Endothelial cell of umbilical vein (primary cell): Measurements from ENCODE around the gene TUBG1. TPM values are rescaled to one million over a fixed set of nuclear protein-coding genes. Genes with fewer than 3 reads are reported as not detected.

Experiments
- BruUV-seq: library from RNA; stranded (reverse); fragments of 400-500 nt; replicated peaks from 2 replicates; lab custom pipeline; 2021; lab: Mats Ljungman, UMichigan
- CTCF ChIA-PET: fragments of 300-600, 350-600 bp; sonication (Branson Sonifier 250); formaldehyde crosslinking; loops from one replicate; lab custom pipeline; 2021; ENCODE audit warnings: antibody characterized with exemption, inconsistent platforms; lab: Charles Lee
- POLR2A ChIA-PET: fragments of 300-600, 350-600 bp; sonication (Branson Sonifier 250); formaldehyde crosslinking; loops from one replicate; lab custom pipeline; 2021; ENCODE audit warnings: antibody characterized with exemption, inconsistent platforms; lab: Charles Lee
- DNase-seq: peaks from one replicate; pipeline ENCODE4 v3.0.0-alpha.2; 2011; ENCODE audit warnings: low read depth, low spot score
- FAIRE-seq: peaks from 2 replicates; lab custom pipeline; 2011; peaks lifted over from hg19 to GRCh38; lab: Jason Lieb, UNC
- H2AFZ ChIP-seq: 2 replicates; pipeline ENCODE4 v1.6.0; 2012; ENCODE audit warnings: low read depth, low read length, control low read depth, inconsistent platforms
- H3K27ac ChIP-seq: 2 replicates; pipeline ENCODE4 v1.5.1; 2011; ENCODE audit warnings: low read depth, mild to moderate bottlenecking, control low read depth, low read length, moderate library complexity; ENCODE audit not compliant: insufficient read depth
- H3K27me3 ChIP-seq, 2 experiments: 2 replicates each; pipeline versions ENCODE4 v1.6.0 to v1.6.1; 2011; ENCODE audit warnings: low read length in 2 of 2, mixed read lengths in 1 of 2; ENCODE audit not compliant: control insufficient read depth in 2 of 2, insufficient read depth in 2 of 2
- H3K36me3 ChIP-seq, 2 experiments: 2 replicates in 1 of 2; 3 replicates in 1 of 2; pipeline ENCODE4 v1.5.1; 2011; ENCODE audit warnings: low read length in 2 of 2, mild to moderate bottlenecking in 1 of 2, moderate library complexity in 1 of 2; ENCODE audit not compliant: control insufficient read depth in 2 of 2, insufficient read depth in 2 of 2; ENCODE audit errors: extremely low read depth in 1 of 2
- H3K4me1 ChIP-seq: 3 replicates; pipeline ENCODE4 v1.5.1; 2011; ENCODE audit warnings: mild to moderate bottlenecking, low read length; ENCODE audit not compliant: control insufficient read depth, insufficient read depth; ENCODE audit errors: extremely low read depth
- H3K4me2 ChIP-seq: 2 replicates; pipeline ENCODE4 v1.6.1; 2011; ENCODE audit warnings: low read length, control low read depth, mixed read lengths; ENCODE audit not compliant: insufficient read depth
- H3K4me3 ChIP-seq, 3 experiments: fragments of 200-600 bp in 1 of 3; sonication (generic), shearing (Covaris generic) in 1 of 3; replicated peaks in 1 of 3; 2 replicates each; pipeline ENCODE4 v1.5.1; 2011 to 2016; ENCODE audit warnings: control low read depth in 3 of 3, low read length in 3 of 3, mild to moderate bottlenecking in 2 of 3, inconsistent platforms in 1 of 3, low read depth in 1 of 3, moderate library complexity in 1 of 3; ENCODE audit not compliant: insufficient read depth in 1 of 3
- H3K79me2 ChIP-seq: 2 replicates; pipeline ENCODE4 v1.6.0; 2012; ENCODE audit warnings: low read length, inconsistent platforms; ENCODE audit not compliant: control insufficient read depth, insufficient read depth
- H3K9ac ChIP-seq: replicated peaks from 2 replicates; pipeline ENCODE3; 2011; ENCODE audit warnings: low read length, control low read depth; ENCODE audit not compliant: insufficient read depth; ENCODE audit errors: extremely low read depth
- H3K9me1 ChIP-seq: replicated peaks from 3 replicates; pipeline ENCODE4 v1.6.0; 2011; ENCODE audit warnings: mild to moderate bottlenecking, low read length; ENCODE audit not compliant: control insufficient read depth, insufficient read depth; ENCODE audit errors: extremely low read depth
- H3K9me3 ChIP-seq: replicated peaks from 2 replicates; pipeline ENCODE4 v1.5.1; 2012; ENCODE audit warnings: low read length, inconsistent platforms; ENCODE audit not compliant: control insufficient read depth, insufficient read depth
- H4K20me1 ChIP-seq: replicated peaks from 2 replicates; pipeline ENCODE3; 2011; ENCODE audit warnings: mild to moderate bottlenecking, low read length; ENCODE audit not compliant: control insufficient read depth, insufficient read depth; ENCODE audit errors: extremely low read depth
- EZH2 ChIP-seq: IDR thresholded peaks from 2 replicates; pipeline ENCODE4 v1.6.1; 2012; ENCODE audit warnings: borderline replicate concordance, low read depth, mild to moderate bottlenecking, moderate library complexity, low read length, inconsistent platforms; ENCODE audit not compliant: severe bottlenecking
- FOS ChIP-seq: IDR thresholded peaks from 2 replicates; pipeline ENCODE4 v1.6.1; 2011; ENCODE audit warnings: mild to moderate bottlenecking, low read length, moderate library complexity, borderline replicate concordance; ENCODE audit not compliant: insufficient read depth
- JUN ChIP-seq: IDR thresholded peaks from 2 replicates; pipeline ENCODE4 v1.6.1; 2011; ENCODE audit warnings: borderline replicate concordance, low read depth; ENCODE audit not compliant: insufficient read length, insufficient read depth
- MYC ChIP-seq: IDR thresholded peaks from one replicate; pipeline ENCODE4 v1.6.1; 2011; ENCODE audit warnings: mild to moderate bottlenecking, low read depth, low read length
- POLR2A ChIP-seq: IDR thresholded peaks from 2 replicates; pipeline ENCODE4 v1.6.1; 2012; ENCODE audit warnings: low read depth, mild to moderate bottlenecking, control low read depth, low read length
- POLR2AphosphoS5 ChIP-seq: IDR thresholded peaks from 2 replicates; pipeline ENCODE4 v1.6.1; 2012; ENCODE audit warnings: low read depth, mild to moderate bottlenecking, control low read depth, low read length, moderate library complexity; ENCODE audit not compliant: insufficient read depth
- dilution Hi-C: fragments of 300-500 bp; cut with MboI; formaldehyde crosslinking; loops from one replicate; pipeline ENCODE4 v1.15.0; 2019; ENCODE audit warnings: low sequenced_read_pairs; ENCODE audit not compliant: extremely low pct_ligation_motif_present
- intact Hi-C: fragments of 100-400 bp; cut with micrococcal nuclease; formaldehyde crosslinking; loops from one replicate; pipeline ENCODE4 v1.10.0; 2022
- polyA plus RNA-seq, 4 experiments: library from polyadenylated mRNA; depleted of rRNA in 3 of 4; stranded (reverse) in 3 of 4; unstranded in 1 of 4; fragments of >200 nt; gene quantifications; 2 replicates each; pipeline versions ENCODE4 v1.2.1 to v1.2.3, GENCODE V29; 2011 to 2012; ENCODE audit warnings: missing spikeins in 1 of 4
- total RNA-seq: library from RNA; stranded (reverse); gene quantifications from 2 replicates; pipeline ENCODE4 v1.2.3, GENCODE V29; 2021
- TF ChIP-seq, protein P1 (sequence below): IDR thresholded peaks from 2 replicates; pipeline ENCODE4 v1.6.1; 2011; ENCODE audit not compliant: insufficient read depth, insufficient read length

The TUBG1 gene
- total and polyA plus RNA-seq, 2 donors (not counting 3 experiments of a cell fraction or from before 2014, with no cell fraction given): 102 to 132 TPM

GRCh38 chr17:42617956-42618431 is 8.5 kb downstream of the TUBG1 start:
- CTCF ChIA-PET: interaction anchor here (1.2 to 3.5 kb wide), 7 partner anchors 8 to 62 kb away, joined by 3 to 14 read pairs (median 5); partner anchors contain the start of genes PLEKHH3, RETREG3, TUBG1 and TUBG2
- dilution Hi-C loops (no loop called here), intact Hi-C loops (no loop called here)
- no peak overlapping the region for H3K4me3 ChIP-seq
- no peaks in the 10 kb centered on the region for H3K9me1 ChIP-seq
- no peak overlapping the region for H2AFZ ChIP-seq
- DNase-seq (no peak), FAIRE-seq (no peak)
- no peaks in the 10 kb centered on the region for H3K27me3 ChIP-seq
- TF ChIP-seq EZH2 (no peak), MYC (no peak), JUN (no peak), FOS (no peak), POLR2A (no peak), POLR2AphosphoS5 (no peak)
- TF ChIP-seq, protein P1, sequence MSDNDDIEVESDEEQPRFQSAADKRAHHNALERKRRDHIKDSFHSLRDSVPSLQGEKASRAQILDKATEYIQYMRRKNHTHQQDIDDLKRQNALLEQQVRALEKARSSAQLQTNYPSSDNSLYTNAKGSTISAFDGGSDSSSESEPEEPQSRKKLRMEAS: no peak
- no peak overlapping the region for H3K27ac ChIP-seq
- no peak overlapping the region for H3K9ac ChIP-seq
- no peak overlapping the region for H3K4me2 ChIP-seq
- H3K79me2 ChIP-seq: no peaks in the 10 kb centered on the region
- no peaks in the 10 kb centered on the region for H3K9me3 ChIP-seq
- POLR2A ChIA-PET: interaction anchor here (0.6 to 1.0 kb wide), 3 partner anchors 9 to 314 kb away, joined by 3 read pairs; partner anchors contain the start of genes RETREG3 and TUBG1
- no TSS peak for BruUV-seq
- H4K20me1 ChIP-seq: no peaks in the 10 kb centered on the region
- H3K4me1 ChIP-seq: no peaks in the 10 kb centered on the region
- peaks cover 11 to 12% of the 10 kb centered on the region in 2 experiments for H3K36me3 ChIP-seq
